Thyroid gland (tissue), 4 donors: ENCODE measurements around the gene PDXDC1. TPM values are rescaled to one million over a fixed set of nuclear protein-coding genes. Genes with fewer than 3 reads are reported as not detected.
"Not testable (repeated sequence)": the region's sequence is repeated elsewhere in the genome, so short reads cannot be mapped to it uniquely, and the experiment has no call there.

Experiments
- DNase-seq, 2 donors: peaks; one replicate each; pipeline ENCODE4 v3.0.0-alpha.2; 2019
- H3K27ac ChIP-seq, 3 donors: fragments of 200-600 bp; sonication (generic); 1 replicate in 2 of 3; 2 replicates in 1 of 3; pipeline ENCODE4 v1.5.1; 2016 to 2019; ENCODE audit warnings: mild to moderate bottlenecking in 1 of 3, moderate library complexity in 1 of 3
- H3K27me3 ChIP-seq: fragments of 200-600 bp; sonication (generic); one replicate; pipeline ENCODE4 v1.5.1; 2019
- H3K36me3 ChIP-seq, 2 donors: fragments of 200-600 bp; sonication (generic); one replicate each; pipeline ENCODE4 v1.5.1; 2016 to 2019
- H3K4me1 ChIP-seq, 2 donors: fragments of 200-600 bp; sonication (generic); one replicate each; pipeline ENCODE4 v1.5.1; 2017 to 2019
- H3K4me3 ChIP-seq, 3 donors: fragments of 200-600 bp; sonication (generic); replicated peaks in 1 of 3; 1 replicate in 2 of 3; 2 replicates in 1 of 3; pipeline ENCODE4 v1.5.1; 2016; ENCODE audit warnings: mild to moderate bottlenecking in 1 of 3
- H3K9me3 ChIP-seq: fragments of 200-600 bp; sonication (generic); one replicate; pipeline ENCODE4 v1.5.1; 2017
- POLR2A ChIP-seq, 2 donors: fragments of 450-650 bp; IDR thresholded peaks; one replicate each; pipeline ENCODE4 v1.6.1; 2017; ENCODE audit warnings: antibody characterized with exemption in 2 of 2, mild to moderate bottlenecking in 2 of 2, moderate library complexity in 1 of 2
- WGBS, 2 donors: methylation state at CpG; one replicate each; pipeline ENCODE4 v1.1.5; 2017; 5-methylcytosine and 5-hydroxymethylcytosine counted together
- intact Hi-C: fragments of 100-400 bp; cut with DNase I; formaldehyde crosslinking; loops from one replicate; pipeline ENCODE4 v1.15.1; 2023
- total RNA-seq, 4 donors: library from RNA; depleted of rRNA; stranded (reverse); fragments of >200 nt; gene quantifications; one replicate each; pipeline ENCODE4 v1.2.3, GENCODE V29; 2016

Gene PDXDC1
- total RNA-seq, 4 donors from 2014 or later: 80.5 to 172 (median 117) TPM

DNA sequence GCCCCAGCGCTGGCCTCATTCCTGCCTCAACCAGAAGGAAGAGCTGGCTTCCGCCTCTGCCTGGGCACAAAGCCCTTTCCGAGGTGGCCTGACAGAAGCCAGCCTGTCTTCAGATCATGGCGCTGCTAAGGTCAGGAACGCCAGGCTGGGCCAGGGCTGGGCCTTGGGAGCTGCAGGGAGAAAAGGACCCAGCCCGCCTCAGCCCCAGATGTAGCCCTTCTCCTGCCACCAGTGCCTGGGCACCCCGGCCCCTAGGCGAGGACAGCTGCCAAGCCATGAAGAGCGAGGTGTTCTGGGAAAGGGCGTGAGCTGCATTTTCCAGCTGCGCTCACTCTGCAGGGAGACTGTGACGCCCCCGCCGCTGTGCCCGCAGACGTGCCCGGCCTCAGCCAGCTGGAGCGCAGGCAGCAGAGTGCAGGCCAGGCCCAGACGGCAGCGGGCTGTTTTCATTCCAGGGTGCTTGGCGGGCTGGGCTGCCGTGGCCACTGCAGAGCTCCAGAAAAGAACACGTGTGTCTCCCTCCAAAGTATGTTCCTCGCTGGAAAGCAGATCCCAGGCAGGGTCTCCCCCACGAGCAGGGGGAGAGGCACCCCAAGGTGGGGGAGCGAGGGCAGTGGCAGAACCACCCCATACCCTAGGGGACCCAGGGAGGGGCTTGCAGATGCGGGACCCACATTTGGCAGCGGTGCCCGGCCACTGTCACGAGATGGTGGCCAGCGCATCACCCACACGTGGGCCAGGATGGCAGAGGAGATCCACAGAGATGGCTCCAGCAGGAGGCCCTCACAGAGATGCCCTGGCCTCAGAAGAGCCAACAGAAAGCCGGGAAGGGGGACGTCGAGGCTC, 170.8 kb downstream of the PDXDC1 start:
- H3K4me3 ChIP-seq, H3K27ac ChIP-seq, intact Hi-C loops, DNase-seq, H3K27me3 ChIP-seq, H3K36me3 ChIP-seq, H3K9me3 ChIP-seq: not testable (repeated sequence)
- peaks cover 7 to 11% of the 10 kb centered on the region in 2 donors for H3K4me1 ChIP-seq
- WGBS, 2 donors: 78 to 100% methylated on average over 1 to 12 of the region's 35 CpGs

DNA sequence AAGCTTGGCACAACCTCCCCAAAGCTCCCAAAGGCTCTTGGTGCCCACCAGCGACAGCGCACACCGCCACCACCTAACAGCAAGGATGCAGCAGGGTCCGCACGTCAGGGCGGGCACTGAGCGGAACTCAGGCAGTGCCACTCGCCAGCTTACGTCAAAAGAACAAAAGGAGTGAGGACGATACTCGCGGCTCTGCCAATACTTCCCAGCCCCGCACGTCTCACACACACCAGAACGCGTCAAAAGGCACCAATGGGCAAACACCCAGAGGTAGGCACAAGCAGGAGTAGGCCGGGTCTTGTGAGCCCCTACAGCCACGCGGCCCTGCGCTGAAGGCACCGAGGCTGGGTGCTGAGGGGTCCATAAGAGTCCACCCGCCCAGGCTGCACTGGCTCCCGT, 171.4 kb downstream of the PDXDC1 start:
- H3K4me3 ChIP-seq, H3K27ac ChIP-seq, intact Hi-C loops, H3K9me3 ChIP-seq, DNase-seq, H3K27me3 ChIP-seq, H3K36me3 ChIP-seq: not testable (repeated sequence)
- peaks cover 7 to 11% of the 10 kb centered on the region in 2 donors for H3K4me1 ChIP-seq
- WGBS, 2 donors: 95 to 97% methylated on average over 18 to 19 of the region's 23 CpGs

DNA sequence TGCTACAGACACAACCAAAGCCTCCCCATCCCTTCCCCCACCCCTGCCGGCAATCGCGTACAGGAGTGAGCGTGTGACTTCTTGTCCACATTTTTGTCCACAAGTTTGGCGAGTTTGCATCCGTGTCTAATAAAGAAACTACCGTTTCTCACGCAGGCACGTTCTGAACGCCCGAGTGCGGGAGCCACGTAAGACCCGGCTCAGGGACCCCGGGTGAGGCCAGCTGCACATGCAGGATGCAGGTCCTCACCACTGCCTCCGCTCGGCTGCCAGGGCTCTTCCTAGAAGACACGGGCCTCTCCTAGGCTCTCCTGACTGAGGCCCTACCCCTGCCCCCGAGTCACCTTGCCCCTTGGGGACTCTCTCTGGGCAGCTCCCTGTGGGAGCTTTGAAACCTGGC, 174.0 kb downstream of the PDXDC1 start:
- intact Hi-C loops, H3K36me3 ChIP-seq, H3K4me1 ChIP-seq, H3K27ac ChIP-seq, H3K27me3 ChIP-seq, H3K9me3 ChIP-seq, DNase-seq, H3K4me3 ChIP-seq: not testable (repeated sequence)
- WGBS, 2 donors: 81 to 88% methylated on average over 7 to 18 of the region's 19 CpGs

DNA sequence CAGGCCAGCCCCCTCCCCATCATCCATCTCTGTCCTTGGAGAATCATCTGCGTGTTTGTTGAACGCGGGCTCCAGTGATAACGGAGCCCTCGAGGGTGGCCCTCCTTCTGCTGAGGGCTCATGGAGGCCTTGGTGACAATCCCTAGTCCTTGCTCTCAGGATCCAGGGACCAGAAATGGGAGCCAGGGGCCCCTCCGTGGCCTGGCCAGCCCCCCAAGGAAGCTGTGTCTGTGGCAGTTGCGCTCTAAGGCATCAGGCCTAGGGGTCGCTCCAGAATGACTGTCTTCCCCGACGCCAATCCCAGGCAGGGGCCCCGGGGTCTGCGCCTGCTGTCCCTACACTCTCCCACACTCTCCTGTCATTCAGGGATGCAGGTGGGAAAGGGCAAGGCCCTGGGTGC, 174.4 kb downstream of the PDXDC1 start:
- H3K27ac ChIP-seq: not testable (repeated sequence)
- 87 to 94% methylated on average over 7 to 11 of the region's 12 CpGs for WGBS, 2 donors

DNA sequence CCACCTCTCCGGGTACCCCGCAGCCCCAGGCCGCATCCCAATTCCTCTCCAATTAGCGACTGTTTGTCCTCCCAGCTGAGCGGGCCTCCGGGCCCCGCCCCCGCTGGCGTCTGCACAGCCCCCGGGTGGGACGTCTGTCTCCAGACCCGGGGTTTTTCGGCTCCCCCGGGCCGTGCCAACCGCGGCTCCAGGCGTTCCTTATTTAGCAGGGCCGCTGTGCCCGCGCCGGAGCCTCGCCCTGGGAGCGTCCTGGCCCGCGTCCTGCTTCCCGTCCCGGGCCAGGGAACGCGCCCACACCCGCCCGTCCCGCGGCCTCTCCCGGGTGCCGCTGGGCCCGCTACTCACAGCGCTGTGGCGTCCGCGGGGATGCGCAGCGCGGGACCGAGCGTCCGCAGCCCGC, 179.2 kb downstream of the PDXDC1 start:
- DNase-seq: peak; percentile 42 to 50
- no CpG with 5 or more reads among the region's 48 CpGs for WGBS, 2 donors
- H3K9me3 ChIP-seq, H3K36me3 ChIP-seq, H3K4me1 ChIP-seq, H3K27me3 ChIP-seq, intact Hi-C loops: not testable (repeated sequence)
- peak overlapping the region in 1 of 3 donors; percentile 58 for H3K27ac ChIP-seq
- H3K4me3 ChIP-seq: peak overlapping the region in 1 of 3 donors; percentile 57

More for the DNA sequence above, 174.4 kb downstream of the PDXDC1 start:
- H3K4me3 ChIP-seq, DNase-seq, H3K4me1 ChIP-seq, H3K9me3 ChIP-seq, intact Hi-C loops, H3K36me3 ChIP-seq, H3K27me3 ChIP-seq: not testable (repeated sequence)

DNA sequence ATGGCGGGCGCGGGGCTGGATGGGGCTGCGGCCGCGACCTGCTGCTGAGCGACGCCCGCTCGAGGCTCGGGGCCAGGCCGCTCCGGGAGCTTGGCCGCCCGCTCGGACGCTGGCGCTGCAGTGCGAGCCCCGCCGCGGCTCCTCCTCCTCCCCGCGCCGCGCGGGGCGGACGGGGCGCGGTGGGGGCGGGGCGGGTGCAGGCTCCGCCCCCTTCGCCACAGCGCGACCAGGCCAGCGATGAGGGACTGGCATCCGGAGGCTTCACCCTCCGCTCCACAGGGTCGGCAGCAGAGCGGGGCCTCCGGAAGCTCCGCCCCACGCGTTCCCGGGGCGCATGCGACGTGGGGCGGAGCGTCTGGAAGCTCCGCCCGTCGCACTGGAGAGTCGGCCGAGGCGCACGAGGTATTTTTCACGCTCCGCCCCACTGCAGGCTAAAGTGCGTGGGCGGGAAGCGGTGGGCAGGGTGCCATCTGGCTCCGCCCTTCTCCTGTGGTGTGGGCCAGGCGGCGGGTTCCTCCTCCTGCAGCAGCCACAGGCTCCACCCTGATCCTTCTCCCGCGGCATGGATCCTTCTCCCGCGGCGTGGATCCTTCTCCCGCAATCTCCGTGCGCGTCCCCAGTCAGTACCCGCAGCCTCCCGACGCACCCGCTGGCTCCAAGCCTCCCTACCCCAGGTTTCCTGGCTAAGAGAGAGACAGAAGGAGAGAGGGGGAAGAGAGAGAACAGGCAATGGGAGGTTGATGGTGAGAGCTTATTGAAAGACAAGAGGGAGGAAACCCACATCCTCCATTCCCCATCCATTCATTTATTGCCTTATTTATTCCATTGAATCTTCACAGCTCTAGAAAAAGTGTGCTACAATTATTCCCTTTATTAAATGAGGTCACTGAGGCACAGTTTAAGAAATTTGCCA, 180.1 kb downstream of the PDXDC1 start:
- H3K4me3 ChIP-seq, intact Hi-C loops, H3K27ac ChIP-seq, H3K27me3 ChIP-seq, H3K4me1 ChIP-seq, H3K36me3 ChIP-seq, H3K9me3 ChIP-seq: not testable (repeated sequence)
- 3 to 4% methylated on average over 4 to 19 of the region's 80 CpGs for WGBS, 2 donors
- peak; percentile 87 to 91 for DNase-seq
- TF ChIP-seq POLR2A (IDR thresholded peaks at IDR 0.05): peak; percentile 10 to 81

DNA sequence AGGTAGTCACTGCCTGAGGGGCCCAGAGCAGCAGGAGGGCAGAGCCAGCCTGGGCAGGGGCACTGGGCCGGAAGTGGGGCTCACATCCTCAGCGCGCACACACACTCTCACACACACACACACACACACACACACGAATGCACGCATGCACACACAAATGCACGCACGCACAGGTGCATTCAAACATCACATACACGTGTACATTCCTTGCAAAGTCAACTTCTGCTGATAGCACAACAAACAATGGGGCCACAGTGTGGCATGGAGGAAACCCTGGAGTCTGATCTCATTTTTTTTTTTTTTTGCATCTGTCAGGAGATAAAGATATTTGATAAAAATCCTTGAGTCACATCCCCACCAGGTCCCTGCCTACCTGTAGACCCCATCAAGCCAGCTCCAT, 182.8 kb downstream of the PDXDC1 start:
- H3K4me1 ChIP-seq, H3K27me3 ChIP-seq, H3K27ac ChIP-seq, intact Hi-C loops, DNase-seq, H3K36me3 ChIP-seq, H3K4me3 ChIP-seq, H3K9me3 ChIP-seq: not testable (repeated sequence)
- WGBS, 2 donors: 67 to 86% methylated on average over 3 to 5 of the region's 8 CpGs

DNA sequence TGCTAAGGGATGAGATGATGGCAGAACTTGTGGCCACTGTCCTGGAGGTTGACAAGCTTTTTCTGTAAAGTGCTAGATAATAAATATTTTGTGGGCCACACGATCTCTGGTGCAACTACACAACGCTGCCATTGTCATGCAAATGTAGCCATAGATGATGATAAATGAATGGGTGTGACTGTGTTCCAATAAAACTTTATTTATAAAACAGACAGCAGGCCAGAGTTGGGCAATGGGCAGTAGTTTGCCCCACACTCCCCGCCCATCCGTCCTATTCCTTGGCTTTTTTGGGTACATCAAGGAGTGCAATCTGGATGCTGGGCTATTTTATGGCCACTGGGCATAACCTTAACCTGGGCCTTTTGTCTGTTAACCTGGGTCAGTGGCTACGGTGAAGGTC, 184.8 kb downstream of the PDXDC1 start:
- WGBS, 2 donors: 89 to 95% methylated on average over 4 of the region's 5 CpGs
- intact Hi-C loops: not testable (repeated sequence)

DNA sequence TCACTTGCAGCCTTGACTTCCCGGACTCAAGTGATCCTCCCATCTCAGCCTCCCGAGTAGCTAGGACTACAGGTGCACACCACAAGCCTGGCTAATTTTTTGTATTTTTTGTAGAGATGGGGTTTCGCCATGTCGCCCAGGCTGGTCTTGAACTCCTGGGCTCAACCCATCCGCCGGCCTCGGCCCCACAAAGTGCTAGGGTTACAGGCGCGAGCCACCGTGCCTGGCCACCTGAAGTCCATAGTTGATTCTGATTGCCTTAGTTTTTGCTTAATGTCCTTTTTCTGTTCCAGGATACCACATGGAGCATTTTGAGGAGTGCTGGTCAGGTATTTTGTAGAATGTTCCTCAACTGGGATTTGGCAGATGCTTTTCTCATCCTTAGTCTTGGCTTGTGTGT, 185.7 kb downstream of the PDXDC1 start:
- not testable (repeated sequence) for H3K9me3 ChIP-seq, H3K27me3 ChIP-seq
- 96 to 97% methylated on average over 8 to 9 of the region's 10 CpGs for WGBS, 2 donors

More for the DNA sequence above, 184.8 kb downstream of the PDXDC1 start:
- not testable (repeated sequence) for H3K27ac ChIP-seq, H3K4me1 ChIP-seq, DNase-seq, H3K9me3 ChIP-seq, H3K36me3 ChIP-seq, H3K27me3 ChIP-seq, H3K4me3 ChIP-seq

DNA sequence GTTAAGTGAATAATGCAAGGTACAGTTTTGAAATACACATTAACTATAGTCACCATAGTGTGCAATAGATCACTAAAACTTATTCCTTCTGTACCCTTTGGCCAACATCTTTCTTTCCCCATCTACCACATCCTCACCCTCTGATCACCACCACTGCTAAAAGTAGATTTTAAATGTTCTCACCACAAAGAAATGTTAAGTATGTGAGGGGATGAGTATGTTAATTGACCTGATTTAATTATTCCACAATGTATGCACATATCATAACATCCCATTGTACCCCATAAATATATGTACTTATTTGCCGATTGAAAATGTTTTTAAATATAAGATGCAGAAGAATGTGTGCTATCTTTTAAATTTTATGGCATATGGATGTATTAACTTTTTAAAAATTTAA, 188.2 kb downstream of the PDXDC1 start:
- WGBS, 2 donors: 83 to 86% methylated on average over 1 of the region's 1 CpG
- H3K36me3 ChIP-seq, H3K4me1 ChIP-seq, DNase-seq, H3K27ac ChIP-seq, H3K27me3 ChIP-seq, H3K9me3 ChIP-seq, H3K4me3 ChIP-seq, intact Hi-C loops: not testable (repeated sequence)

More for the DNA sequence above, 185.7 kb downstream of the PDXDC1 start:
- H3K27ac ChIP-seq, DNase-seq, H3K4me3 ChIP-seq, H3K36me3 ChIP-seq, intact Hi-C loops, H3K4me1 ChIP-seq: not testable (repeated sequence)

DNA sequence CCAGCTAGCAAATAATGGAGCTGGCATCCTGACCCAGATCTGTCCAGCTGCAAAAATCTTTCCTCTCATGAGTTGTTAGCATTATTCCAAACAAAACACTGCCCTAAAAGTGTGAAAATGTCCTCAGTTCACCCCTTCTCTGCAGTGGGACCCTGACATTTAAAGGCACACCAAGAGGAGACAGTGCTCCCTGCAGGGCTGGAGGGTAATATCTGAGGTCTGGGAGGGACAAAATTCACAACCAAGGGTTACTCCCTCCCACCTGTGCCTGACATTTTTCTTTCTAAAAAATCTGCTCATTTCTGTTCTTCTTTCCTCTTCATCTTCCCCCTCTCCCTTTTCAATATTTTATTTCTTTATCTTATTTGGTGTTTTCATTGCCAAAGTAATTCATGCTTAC, 191.4 kb downstream of the PDXDC1 start:
- H3K36me3 ChIP-seq, H3K27ac ChIP-seq, DNase-seq, H3K27me3 ChIP-seq, intact Hi-C loops, H3K9me3 ChIP-seq, H3K4me3 ChIP-seq, H3K4me1 ChIP-seq: not testable (repeated sequence)

DNA sequence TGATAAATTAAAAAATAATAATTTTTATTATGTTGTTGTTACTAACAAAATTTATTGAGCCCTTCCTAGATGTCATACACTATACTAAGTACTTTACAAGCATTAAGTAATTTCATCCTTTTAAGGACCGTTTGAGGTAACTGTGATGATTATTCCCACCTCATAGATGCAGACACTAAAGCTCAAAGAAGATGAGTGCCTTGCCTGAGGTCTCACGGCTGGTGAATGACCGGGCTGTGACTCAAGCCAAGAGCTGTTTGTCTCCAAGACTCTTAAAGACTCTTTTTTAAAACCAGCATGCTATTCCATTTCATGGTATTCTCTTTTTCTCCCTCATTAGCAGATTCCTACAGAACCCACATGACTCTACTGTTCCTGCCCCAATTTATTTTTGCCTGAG, 193.5 kb downstream of the PDXDC1 start:
- 64 to 77% methylated on average over 3 of the region's 3 CpGs for WGBS, 2 donors
- DNase-seq, H3K9me3 ChIP-seq, intact Hi-C loops, H3K4me3 ChIP-seq, H3K27ac ChIP-seq, H3K4me1 ChIP-seq, H3K36me3 ChIP-seq, H3K27me3 ChIP-seq: not testable (repeated sequence)
